ENCODE results near the gene TMEM26. TPM values are rescaled to one million over a fixed set of nuclear protein-coding genes. Genes with fewer than 3 reads are reported as not detected.

TMEM26 gene
- polyA plus RNA-seq, 3 donors: 6.3 to 8.6 (median 7.7) TPM

DNA sequence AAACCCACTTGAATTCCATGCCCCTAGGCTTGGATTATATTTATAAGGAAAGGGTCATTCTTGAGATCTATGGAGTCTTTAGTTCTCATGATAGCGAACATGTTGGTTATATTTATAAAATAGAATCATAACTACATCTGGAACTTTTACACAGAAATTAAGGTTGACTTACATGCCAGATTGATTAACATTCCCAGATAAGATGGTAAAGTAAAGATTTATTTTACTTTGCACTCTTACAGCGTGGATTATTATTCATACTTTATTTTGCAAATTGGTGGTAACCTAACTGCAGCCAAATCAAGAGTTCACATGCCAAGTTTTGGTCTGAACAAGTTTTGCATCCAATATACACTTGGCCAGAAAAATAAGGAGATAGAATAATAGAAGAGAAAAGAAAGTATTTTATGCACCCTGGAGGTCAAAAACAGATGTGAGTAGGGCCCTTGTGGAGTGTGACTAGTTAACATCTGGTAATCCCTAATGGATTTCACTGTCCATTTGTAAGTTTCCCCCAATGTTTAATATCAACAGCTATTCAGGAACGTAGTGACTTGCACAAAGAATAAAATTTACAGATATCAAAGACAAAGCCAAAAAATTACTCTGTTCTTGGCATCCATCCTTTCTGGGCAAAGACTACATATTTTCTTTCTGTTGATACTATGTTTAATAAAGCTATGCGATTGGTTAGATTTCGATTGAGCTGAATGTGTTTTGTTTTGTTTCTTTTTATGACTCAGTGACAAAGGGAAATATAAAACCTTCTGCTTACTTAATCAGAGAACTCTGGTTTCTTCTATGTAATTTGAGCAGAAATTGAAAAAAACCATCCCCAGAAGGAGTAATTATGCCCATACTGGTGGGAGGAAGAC lies 10.1 kb upstream of the TMEM26 start:
- no peak for DNase-seq (ENCODE audit: low read depth in 3 of 3, low spot score in 2 of 3)

DNA sequence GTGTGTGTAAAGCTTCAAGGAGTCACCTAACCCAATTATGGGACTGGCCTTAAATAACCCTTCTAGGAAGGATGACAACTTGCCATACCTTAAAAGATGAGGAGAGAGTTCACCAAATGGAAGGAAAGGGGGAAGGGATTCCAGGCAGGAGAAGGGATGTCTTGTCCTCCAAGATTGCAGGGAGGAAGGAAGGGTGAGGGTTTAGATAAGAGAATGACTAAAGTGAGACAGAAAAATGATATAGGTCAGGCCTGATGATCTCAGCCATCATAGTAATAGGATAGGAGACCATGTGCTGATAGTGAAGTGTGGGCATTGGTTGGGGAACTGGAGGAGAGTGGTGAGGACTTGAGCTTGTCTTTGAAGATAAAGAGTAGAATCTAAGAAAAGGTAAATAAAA lies 7.7 kb upstream of the TMEM26 start:
- no peak for DNase-seq (ENCODE audit: low read depth in 3 of 3, low spot score in 2 of 3)

DNA sequence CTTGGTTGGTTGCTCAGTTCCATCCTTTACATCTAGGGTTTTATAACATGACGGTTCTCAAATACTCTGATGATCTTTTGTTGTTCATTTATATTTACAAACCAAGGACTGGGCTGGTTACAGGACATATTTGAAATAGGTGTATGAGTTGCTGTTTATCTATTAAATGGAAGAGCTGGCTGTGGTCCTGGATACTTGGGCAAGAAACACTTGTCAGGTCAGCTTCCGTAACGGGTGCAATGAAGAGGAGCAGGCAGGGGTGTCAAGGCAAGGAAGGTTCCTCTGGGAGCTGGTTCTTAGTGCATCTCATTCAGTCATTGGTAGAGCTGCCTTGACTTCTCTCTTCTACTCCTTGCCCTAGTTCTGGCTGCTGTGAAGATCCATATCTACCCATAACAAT lies 4.8 kb upstream of the TMEM26 start:
- no peak for DNase-seq (ENCODE audit: low read depth in 3 of 3, low spot score in 2 of 3)

DNA sequence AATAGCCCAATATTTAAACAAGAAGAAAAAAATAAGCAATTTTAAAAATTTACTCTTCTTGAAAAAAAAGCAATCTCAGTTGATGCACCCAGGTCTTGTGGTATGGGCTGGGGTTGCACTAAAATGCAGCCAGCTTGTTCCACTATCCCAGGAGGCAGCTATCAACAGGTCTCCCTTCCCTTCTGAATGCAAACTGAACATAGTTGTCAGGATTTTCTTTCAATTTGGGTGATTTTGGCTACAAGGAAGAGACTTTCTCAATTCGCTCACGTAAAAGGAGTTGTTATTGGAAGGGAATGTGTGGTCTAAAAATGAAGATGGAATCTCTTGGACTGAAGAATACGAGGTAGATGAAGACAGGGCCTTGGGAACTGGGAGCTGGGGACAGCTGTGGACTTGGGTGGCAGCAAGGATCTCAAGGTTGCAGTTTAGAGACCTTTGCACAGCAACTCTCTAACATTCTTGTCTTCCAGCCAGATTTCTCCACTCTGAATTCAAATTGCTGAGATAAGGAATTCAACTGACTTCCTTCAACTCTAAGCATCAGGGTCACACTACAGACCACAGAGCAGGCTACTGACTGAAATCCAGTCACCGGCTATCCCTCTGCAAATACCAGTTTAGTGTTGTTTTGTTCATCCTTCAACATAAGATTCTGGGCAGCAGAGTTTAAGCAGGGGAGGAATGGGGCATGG lies 3.1 kb upstream of the TMEM26 start:
- DNase-seq (ENCODE audit: low read depth in 3 of 3, low spot score in 2 of 3): no peak

DNA sequence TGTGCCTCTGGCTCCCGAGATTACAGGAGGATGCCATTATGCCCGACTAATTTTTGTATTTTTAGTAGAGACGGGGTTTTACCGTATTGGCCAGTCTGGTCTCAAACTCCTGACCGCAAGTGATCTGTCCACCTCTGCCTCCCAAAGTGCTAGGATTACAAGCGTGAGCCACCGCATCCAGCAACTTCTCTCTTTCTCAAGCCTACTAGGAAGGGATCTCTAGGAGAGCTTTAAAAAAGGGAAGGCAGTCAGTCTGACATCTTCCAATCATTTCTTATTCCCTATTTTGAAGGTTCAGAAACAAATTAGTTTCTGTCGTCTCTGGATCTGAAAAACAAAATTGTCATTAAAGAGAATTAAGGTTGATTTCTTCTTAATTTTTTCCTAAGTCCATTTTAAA lies 2.5 kb upstream of the TMEM26 start:
- no peak for DNase-seq (ENCODE audit: low read depth in 3 of 3, low spot score in 2 of 3)

DNA sequence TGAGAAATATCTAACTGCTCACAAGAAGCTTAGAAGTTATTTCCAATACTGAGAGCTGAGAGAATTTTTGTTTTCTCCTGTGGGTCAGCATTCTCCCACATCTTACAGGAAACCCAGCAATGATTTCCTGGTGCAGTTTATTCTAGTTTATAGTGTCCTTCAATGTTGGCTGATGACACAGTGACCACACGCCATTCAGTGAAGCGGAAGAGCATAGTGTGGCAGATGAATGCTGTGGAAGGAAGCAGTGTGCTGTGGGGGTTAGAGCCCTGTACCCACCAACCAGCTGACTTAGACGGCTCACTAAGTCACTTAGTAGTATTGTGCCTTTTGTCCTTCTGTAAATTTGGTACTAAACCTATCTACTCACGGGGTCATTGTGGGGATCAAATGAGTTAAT lies 1.4 kb upstream of the TMEM26 start:
- DNase-seq (ENCODE audit: low read depth in 3 of 3, low spot score in 2 of 3): no peak

DNA sequence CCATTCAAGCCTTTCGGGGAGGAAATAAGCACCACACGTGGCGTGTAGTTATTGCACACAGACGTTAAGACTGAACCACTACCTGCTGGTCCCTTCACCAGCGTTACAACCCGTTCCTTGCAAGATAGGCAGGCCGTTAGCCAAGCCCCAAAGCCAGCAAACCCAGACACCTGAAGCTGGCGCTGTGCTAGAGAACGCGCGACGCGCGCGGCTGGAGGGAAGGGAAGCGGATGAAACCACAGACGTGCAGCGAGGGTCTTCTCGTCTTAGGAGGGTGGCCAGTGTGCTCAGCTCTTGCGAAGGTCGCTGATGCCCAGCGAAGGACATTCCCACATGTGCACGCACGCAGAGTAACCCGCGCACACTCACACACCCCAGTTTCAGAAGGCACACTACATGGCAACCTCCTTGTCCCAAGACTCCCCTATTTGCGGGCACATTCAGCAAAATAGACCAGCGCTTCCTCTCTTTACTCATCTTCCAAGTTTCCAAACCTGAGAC lies 980 bp downstream of the TMEM26 start:
- no peak for DNase-seq (ENCODE audit: low read depth in 3 of 3, low spot score in 2 of 3)

DNA sequence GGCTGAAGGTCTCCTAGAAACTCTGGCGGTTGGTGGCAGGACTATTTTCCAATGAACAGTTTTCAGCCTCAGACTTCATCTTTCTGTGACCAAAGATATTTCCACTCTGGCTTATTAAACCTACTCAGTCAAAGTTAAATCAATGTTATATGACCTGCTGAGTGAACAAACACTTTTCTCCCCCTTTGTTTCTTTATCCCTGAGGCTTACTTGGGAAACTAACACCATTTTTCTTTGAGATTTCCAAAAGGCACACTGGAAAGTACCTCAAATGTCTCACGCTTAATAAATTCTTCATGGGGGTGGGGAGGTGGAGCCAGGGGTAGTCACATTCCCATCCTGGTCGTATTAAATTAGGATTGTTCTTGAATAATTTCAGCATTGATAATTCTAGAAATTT lies 1.8 kb downstream of the TMEM26 start:
- no peak for DNase-seq (ENCODE audit: low read depth in 3 of 3, low spot score in 2 of 3)

DNA sequence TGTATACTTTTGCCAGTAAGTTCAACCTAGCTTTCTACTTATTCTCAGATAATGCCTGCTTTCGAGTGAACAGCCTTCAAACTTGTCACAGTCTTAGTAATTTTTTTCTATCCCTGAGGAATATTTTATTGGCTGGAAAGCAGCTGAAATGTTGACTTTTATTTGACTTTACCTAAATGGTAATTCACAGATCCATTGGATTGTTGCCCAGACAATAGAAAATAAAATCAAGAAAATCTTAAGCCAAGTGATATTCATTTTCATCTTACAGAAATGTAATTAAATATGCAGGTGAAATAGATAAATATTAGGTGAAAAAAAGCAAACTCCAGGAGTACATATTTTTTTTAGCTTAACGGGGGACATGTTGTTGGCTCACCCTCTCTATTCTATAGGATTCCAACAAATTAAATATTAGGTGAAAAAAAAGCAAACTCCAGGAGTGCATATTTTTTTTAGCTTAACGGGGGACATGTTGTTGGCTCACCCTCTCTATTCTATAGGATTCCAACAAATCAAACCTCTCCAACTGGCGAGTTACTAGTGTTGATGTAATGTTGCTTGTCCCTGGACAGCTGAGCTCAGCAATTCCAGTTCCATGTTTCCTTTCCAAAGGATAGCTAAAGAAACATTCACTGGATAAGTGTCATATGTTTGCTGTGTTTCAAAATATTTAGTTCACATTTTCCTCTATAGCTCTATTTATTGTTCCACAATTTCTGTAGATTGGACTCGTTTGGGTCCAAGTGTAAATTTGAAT lies 4.2 kb downstream of the TMEM26 start:
- no peak for DNase-seq (ENCODE audit: low read depth in 3 of 3, low spot score in 2 of 3)

DNA sequence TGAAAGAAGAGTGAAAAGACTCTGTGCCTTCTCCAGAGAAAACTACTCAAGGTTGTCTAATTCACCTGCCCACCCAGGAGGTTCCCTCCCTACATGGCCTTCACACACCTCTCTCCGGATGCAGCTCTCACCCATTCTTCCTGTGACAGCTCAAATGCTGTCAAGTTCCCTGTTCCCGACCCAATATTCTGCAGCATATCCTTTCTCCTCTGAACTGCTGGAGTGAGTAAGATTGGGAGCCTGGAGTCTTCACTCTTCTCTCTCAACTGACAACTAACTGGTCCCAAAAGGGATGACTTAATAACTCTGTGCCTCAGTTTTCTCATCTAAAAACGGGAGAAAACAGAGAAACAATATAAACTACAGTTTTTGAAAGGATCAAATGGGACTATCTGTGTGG lies 5.1 kb downstream of the TMEM26 start:
- DNase-seq (ENCODE audit: low read depth in 3 of 3, low spot score in 2 of 3): no peak

DNA sequence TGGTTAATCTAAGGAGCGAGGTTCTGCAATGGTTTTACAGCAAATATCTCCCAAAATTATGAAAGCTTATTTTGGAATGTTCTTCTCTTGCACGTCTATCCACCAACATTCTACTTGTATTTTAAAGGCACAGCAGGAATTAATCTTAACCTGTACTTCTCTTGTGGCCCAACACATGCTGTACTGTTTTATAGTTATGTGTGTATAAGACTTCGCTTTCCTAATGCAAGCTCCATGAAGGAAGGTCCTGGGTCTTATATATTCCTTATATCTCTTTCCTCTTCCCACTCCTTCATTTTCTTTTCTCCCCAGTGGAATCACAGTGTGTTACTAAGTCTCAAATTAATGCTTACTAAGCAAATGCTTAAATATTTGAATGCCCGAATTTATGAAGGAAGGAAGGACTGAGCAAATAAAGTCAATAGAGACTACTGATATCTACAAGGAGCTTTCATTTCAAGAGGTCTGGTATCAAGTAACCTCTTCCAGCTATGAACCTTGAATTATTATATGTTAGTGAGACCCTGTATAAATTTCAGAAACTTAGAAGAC lies 14.0 kb downstream of the TMEM26 start:
- DNase-seq (ENCODE audit: low read depth in 3 of 3, low spot score in 2 of 3): no peak

DNA sequence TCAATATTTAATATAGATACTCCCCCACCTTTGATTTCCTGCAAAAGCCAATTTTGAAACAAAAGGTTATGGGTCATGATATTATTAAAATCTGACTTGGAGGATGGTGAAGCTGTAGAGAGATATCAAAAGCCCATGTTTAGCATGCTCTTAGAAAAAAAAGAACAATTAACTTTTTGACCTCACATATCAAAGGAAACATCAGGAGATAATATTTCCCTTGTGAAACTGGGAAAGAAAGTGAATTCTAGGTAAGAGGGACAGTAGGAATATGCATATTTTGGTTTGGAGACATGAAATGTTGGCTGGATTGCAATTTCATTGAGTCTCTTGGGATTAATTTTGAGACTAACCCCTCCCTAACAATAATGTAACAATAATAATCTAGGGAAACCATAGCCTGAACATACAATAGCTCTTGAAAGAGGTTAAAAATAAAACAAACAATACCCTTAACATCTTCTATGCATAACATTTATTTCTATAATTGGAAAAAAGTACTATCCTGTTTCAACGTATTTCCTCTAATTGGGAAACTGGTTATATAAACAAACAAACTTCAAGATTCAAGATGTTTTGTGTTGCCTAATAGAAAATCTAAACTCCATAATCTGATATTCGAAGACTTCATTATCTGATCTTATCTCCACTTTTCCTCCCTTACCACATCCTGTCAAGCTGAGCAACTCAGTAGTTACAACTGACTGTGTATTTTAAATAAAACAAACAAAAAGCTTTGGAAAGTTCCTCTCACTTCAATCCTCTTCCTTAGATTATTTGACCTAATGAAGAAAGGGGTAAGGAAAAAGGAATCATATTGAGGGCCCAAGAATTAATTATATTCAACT lies 14.8 kb downstream of the TMEM26 start:
- no peak for DNase-seq (ENCODE audit: low read depth in 3 of 3, low spot score in 2 of 3)

DNA sequence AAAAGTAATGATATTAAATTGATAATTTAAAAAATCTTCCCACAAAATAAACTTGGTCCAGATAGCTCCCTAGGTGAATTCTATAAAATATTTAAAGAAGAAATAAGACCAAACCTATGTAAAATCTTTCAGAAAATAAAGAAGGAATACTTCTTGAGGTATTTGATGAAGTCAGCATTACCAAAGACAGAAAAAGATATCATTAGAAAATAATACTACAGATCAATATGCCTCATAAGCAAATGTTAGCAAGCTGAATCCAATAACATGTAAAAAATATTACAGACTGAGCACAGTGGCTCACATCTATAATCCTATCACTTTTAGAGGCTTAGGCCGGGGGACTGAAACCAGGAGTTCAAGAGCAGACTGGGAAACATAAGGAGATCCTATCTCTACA lies 30.0 kb downstream of the TMEM26 start:
- DNase-seq (ENCODE audit: low read depth in 3 of 3, low spot score in 2 of 3): no peak

DNA sequence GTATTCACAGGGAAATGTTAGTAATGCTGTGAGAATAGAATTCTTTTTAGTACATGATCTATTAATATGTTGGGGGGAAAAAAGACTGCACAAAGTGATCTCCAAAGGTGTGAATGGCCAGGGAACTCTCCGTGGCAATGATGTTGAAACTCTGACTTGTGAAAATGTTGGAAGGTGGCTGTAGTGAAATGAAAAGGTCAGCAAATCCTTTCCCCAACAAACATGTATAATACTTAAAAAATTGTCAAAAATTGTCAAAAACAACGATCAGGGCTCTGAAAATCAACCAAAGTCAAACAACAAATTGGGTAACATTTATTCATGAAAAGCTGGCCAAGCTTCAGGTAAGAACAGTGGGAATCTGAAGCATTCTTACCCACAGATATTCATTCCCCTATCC lies 35.5 kb downstream of the TMEM26 start:
- DNase-seq (ENCODE audit: low read depth in 3 of 3, low spot score in 2 of 3): no peak

DNA sequence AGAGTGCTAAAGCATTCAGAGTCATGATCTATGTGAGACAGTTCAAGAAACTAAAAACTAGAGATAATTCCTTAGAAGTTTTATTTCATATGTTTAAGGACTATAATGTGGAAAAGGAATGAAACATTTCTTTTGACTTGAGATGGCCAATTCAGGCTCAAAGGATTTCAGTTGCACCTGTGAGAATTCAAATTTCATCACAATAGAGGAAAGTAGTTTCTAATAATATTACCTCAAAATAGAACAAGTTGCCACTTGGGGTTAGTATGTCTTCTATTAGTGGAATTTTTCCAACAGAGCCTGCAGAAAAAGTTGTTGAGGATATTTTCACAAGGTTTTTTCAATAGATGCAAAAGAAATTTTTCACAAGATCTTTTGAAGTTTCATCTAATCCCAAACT lies 37.4 kb downstream of the TMEM26 start:
- DNase-seq (ENCODE audit: low read depth in 3 of 3, low spot score in 2 of 3): no peak

DNA sequence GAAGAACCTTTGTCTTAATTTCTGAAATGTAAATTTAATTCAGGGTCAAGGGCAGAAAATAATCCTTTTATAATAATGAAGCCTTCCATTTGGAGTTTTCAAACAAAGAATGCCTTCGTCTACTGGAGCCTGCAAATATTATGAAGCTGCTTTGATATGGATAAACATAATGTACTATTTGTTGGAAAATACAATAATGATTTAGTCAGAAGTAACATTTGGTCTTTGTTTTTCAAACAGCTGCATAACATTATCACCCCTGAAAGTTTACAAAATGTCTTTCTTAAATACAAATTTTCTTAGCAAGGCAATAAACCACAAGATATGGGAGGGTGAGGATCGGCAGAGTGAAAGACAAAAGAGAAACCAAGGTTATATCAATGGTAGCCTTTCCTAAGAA lies 41.5 kb downstream of the TMEM26 start:
- DNase-seq (ENCODE audit: low read depth in 3 of 3, low spot score in 2 of 3): no peak

DNA sequence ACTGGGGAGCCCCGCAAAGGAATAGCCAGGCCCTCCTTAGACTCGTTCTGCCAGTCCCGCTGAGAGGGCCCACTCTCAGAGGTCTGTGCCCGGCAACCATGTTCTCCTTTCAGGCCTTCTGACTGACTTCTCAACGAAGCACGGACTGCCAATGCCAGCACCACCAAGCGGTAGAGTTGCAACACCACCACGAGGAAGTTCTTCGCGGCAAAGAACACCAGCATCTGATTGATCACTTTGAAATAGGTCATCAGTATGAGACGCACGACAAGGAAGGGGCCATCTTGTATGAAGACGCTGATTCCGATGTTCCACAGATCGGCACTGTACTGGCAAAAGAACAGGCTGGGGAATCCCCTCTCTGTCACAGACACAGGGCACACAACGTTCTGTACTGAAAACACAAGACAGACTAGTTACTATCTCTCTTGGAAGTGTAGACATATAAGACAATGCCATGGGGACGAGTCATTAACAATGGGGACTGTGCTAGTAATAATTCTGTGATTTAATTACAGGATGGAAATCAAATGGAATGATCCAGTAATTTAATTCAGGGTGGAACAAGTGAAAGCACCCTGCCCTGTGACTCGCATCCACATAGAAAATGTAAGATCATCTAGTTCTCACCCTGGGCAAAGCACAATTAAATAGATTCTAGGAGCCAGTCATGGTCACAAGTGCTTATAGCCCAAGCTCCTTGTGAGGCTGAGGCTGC lies 42.7 kb downstream of the TMEM26 start:
- DNase-seq (ENCODE audit: low read depth in 3 of 3, low spot score in 2 of 3): no peak

DNA sequence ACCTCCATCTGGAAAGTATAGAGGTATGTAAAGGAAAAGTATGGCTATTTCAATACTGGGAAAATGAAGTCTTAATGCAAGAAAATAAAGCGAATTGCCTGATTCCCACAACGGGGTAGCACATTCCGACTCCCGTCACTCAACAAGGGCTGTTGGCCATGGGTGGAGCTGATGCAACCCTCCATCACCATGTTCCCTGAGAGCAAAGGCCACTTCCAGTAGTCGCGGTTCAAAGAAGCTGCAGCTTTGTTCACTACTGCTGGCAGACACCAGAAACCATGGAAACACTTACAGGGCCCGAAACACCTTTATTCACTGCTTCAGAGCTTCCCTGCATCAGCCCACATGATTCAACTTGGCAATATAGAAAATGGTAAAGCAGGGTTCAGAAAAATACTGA lies 44.0 kb downstream of the TMEM26 start:
- DNase-seq (ENCODE audit: low read depth in 3 of 3, low spot score in 2 of 3): no peak

DNA sequence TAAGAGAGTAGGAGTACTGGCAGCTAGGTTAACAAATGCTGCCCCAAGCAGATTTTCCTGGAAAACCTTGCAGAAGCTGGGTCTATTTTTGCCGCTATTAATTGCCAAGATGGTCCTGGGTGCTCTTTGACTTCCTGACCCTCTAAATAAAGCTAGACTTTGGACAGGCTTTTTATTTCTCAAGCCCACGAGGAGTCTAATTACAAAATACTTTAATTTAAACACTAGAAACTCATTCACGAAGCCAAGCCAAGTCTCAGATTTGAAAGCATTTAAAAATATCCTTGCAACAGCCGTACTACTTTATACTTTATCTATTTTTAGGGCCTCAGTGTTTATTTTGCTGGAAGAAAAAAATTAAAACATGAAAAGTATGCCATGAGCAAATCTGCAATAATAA lies 45.1 kb downstream of the TMEM26 start:
- DNase-seq (ENCODE audit: low read depth in 3 of 3, low spot score in 2 of 3): peak; percentile 21 to 33 (median 27)

DNA sequence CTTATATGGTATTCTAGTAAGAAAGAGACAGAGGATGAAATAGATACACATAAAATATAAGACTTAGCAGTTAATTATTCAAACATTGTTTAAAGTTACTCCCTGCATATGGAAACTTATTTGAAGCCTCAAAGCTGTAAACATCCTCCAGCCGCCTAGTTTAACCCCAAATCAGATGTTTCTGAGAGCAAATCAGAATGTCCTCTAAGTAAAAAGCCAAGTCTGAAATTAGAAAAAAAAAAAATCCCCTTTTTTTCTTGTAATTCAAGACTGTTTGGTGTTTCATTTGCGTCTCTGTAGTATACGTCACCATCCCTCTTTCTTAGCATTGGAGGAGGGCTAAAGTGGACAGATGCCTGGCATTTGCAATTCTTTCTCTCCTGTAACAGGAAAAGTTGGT lies 46.4 kb downstream of the TMEM26 start:
- no peak for DNase-seq (ENCODE audit: low read depth in 3 of 3, low spot score in 2 of 3)
